ENCODE results near the gene STAT3. TPM values are rescaled to one million over a fixed set of nuclear protein-coding genes. Genes with fewer than 3 reads are reported as not detected.
"Not testable (repeated sequence)": the region's sequence is repeated elsewhere in the genome, so short reads cannot be mapped to it uniquely, and the experiment has no call there.

The STAT3 gene
- total RNA-seq, 8 experiments from 2014 or later = 31.4 to 386 (median 106) TPM

DNA sequence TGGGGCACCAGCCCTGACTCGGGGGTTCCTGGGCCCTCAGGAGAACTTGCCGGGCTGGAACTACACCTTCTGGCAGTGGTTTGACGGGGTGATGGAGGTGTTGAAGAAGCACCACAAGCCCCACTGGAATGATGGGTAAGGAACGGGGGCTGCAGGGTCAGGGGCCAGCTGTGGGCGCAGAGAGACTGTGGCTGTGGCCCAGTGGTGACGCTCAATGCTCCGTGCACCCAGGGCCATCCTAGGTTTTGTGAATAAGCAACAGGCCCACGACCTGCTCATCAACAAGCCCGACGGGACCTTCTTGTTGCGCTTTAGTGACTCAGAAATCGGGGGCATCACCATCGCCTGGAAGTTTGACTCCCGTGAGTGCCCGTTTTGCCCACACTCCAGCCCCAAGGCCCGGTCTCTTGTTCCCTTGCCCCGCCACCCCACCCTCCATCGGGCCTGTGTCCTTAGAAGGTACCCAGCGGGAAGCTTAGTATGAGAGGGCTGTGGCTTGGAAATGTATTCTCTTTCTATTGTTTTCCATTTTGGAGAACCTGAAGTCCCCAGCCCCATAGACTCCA lies 80.8 kb downstream of the STAT3 start:
- no peak for ATAC-seq (replicated peaks in 6 of 8)
- in situ Hi-C loops (cut with MboI; ENCODE audit: low pct_unique_long_range_greater_than_20kb in 2 of 9, low sequenced_read_pairs in 9 of 9, unreplicated experiment in 9 of 9) = loop anchor here in 1 of 9 experiments (25.0 kb wide), 1 partner anchor 105 kb away; the partner anchor contains the start of gene CAVIN1
- WGBS, 10 experiments = 94 to 100% (median 100%) methylated on average over 1 to 7 of the region's 19 CpGs; no CpG with 5 or more reads in 6 of the 10 experiments
- Histone ChIP-seq H3K4me1 (replicated peaks in 1 of 2) (peaks cover 23 to 31% of the 10 kb centered on the region in 2 donors), H3K27ac (no peak overlapping the region), H3K4me3 (no peak overlapping the region)

DNA sequence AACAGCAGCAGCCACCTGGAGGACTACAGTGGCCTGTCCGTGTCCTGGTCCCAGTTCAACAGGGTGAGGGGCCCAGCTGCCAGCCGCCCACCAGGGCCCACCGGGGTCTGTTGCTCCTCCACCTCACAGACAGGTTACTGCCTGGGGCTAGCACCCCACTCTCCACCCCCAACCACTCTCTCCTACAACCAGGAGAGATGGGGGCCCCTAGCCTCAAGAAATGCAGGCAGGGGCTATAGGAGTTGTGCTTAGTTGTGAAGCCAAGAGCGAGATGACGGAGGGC lies 81.9 kb downstream of the STAT3 start:
- H3K4me1 ChIP-seq (replicated peaks in 1 of 2) = peaks cover 15 to 19% of the 10 kb centered on the region in 2 donors
- WGBS, 10 experiments = 93 to 100% methylated on average over 1 to 3 of the region's 5 CpGs; no CpG with 5 or more reads in 8 of the 10 experiments
- no peak overlapping the region for H3K4me3 ChIP-seq
- no peak overlapping the region for H3K27ac ChIP-seq
- in situ Hi-C loops (cut with MboI; ENCODE audit: low pct_unique_long_range_greater_than_20kb in 2 of 9, low sequenced_read_pairs in 9 of 9, unreplicated experiment in 9 of 9) = loop anchor here in 1 of 9 experiments (25.0 kb wide), 1 partner anchor 106 kb away; the partner anchor contains the start of gene CAVIN1
- ATAC-seq (replicated peaks in 6 of 8) = no peak

DNA sequence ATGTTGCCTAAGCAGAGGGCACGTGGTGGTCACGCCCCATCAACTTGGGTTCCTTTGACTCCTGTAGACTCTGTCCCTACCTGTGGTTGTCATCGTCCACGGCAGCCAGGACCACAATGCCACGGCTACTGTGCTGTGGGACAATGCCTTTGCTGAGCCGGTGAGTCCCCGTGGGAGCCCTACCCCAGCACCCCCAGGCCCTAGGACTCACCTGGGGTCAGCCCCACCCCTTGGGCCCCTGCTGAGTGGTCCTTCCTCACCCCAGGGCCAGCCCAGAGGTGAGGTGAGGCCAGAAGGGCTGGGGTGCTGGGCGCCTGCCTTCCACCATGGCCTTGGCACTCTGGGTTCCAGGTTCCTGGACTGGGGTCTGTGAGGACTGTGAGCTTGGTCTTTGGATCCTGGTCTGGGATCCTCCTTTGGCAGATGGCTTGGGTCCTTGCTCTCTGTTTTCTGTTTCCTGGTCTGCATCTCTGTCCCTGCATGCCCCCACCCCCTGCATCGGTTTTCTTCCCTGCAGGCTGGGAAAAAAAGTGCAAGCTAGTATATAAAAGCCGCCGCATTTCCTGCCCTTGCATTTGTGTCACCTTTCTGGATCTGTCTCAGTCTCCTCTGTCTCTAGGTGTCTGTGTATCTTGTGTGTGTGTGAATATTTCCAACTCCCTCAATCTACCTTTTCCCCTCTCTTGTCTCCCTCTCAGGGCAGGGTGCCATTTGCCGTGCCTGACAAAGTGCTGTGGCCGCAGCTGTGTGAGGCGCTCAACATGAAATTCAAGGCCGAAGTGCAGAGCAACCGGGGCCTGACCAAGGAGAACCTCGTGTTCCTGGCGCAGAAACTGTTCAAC lies 82.5 kb downstream of the STAT3 start:
- ATAC-seq (replicated peaks in 6 of 8) = no peak
- 57 to 100% (median 85%) methylated on average over 2 to 5 of the region's 18 CpGs; no CpG with 5 or more reads in 3 of the 10 experiments for WGBS, 10 experiments
- in situ Hi-C loops (cut with MboI; ENCODE audit: low pct_unique_long_range_greater_than_20kb in 2 of 9, low sequenced_read_pairs in 9 of 9, unreplicated experiment in 9 of 9) = loop anchor here in 1 of 9 experiments (25.0 kb wide), 1 partner anchor 107 kb away; the partner anchor contains the start of gene CAVIN1
- H3K27ac ChIP-seq = no peak overlapping the region
- H3K4me1 ChIP-seq (replicated peaks in 1 of 2) = peaks cover 9 to 14% of the 10 kb centered on the region in 2 donors
- no peak overlapping the region for H3K4me3 ChIP-seq

DNA sequence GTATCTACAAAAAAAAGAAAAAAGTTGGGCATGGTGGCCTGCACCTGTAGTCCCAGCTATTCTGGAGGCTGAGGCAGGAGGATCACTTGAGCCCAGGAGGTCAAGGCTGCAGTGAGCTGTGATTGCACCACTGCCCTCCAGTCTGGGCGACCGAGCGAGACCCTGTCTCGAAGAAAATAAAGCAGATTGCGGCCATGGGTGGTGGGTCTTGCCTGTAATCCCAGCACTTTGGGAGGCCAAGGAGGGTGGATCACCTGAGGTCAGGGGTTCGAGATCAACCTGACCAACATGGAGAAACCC lies 83.3 kb downstream of the STAT3 start:
- not testable (repeated sequence) for H3K4me1 ChIP-seq (replicated peaks in 1 of 2); ATAC-seq (replicated peaks in 6 of 8); H3K4me3 ChIP-seq; H3K27ac ChIP-seq
- WGBS, 10 experiments = 60 to 100% (median 94%) methylated on average over 1 to 6 of the region's 6 CpGs; no CpG with 5 or more reads in 5 of the 10 experiments
- in situ Hi-C loops (cut with MboI; ENCODE audit: low pct_unique_long_range_greater_than_20kb in 2 of 9, low sequenced_read_pairs in 9 of 9, unreplicated experiment in 9 of 9) = loop anchor here in 1 of 9 experiments (25.0 kb wide), 1 partner anchor 107 kb away; the partner anchor contains the start of gene CAVIN1

DNA sequence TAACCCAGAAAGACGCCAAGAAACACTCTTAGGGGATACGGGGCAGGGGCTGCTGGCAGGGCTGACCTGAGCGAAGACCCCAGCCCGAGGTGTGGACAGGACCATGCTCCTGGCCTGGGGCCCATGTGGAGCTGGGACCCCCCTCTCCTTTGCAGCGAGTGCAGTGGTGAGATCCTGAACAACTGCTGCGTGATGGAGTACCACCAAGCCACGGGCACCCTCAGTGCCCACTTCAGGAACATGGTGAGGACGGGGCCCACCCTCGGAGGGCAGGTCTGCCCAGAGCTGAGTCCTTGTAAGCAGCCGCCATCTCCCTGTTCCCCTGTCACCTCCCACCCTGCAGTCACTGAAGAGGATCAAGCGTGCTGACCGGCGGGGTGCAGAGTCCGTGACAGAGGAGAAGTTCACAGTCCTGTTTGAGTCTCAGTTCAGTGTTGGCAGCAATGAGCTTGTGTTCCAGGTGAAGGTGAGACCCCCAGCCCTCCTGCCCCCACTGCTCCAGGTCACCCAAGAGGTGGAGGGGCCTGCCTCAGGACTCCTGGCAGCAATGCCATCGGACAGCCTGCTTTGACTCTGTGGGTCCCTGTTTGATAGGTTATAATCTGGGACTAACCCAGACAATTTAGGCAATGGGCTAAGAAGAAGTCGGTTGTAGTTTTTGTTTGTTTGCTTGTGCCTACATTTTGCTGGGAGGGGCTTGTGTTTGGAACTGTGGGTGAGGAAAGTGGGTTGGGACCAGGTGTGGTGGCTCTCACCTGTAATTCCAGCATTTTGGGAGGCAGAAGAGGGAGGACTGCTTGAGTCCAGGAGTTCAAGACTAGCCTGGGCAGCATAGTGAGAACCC lies 83.8 kb downstream of the STAT3 start:
- Histone ChIP-seq H3K4me3 (no peak overlapping the region), H3K27ac (no peak overlapping the region), H3K4me1 (replicated peaks in 1 of 2) (peaks cover 0 to 5% of the 10 kb centered on the region in 2 donors)
- no peak for ATAC-seq (replicated peaks in 6 of 8)
- in situ Hi-C loops (cut with MboI; ENCODE audit: low pct_unique_long_range_greater_than_20kb in 2 of 9, low sequenced_read_pairs in 9 of 9, unreplicated experiment in 9 of 9) = loop anchor here in 1 of 9 experiments (25.0 kb wide), 1 partner anchor 108 kb away; the partner anchor contains the start of gene CAVIN1
- 58 to 100% (median 88%) methylated on average over 1 to 9 of the region's 16 CpGs; no CpG with 5 or more reads in 5 of the 10 experiments for WGBS, 10 experiments

DNA sequence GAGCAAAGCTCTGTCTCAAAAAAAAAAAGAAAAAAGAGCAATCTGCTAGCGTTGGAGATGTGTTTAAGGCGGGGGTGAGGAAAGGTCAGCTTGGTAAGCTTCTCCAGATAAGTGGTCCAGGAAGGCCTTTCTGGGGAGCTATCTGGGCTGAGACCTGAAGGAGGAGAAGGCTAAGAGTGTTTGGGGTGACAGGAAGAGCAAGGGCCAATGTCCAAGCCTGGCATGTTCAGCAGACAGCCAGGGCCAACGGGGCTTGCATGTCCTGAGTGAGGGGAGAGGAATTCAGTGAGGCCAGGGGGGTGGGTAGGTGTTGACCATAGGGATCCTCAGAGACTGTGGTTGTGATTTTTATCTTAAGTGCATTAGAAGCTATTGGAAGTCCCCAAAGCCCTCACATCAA lies 84.5 kb downstream of the STAT3 start:
- peaks cover 0 to 5% of the 10 kb centered on the region in 2 donors for H3K4me1 ChIP-seq (replicated peaks in 1 of 2)
- in situ Hi-C loops (cut with MboI; ENCODE audit: low pct_unique_long_range_greater_than_20kb in 2 of 9, low sequenced_read_pairs in 9 of 9, unreplicated experiment in 9 of 9) = loop anchor here in 1 of 9 experiments (25.0 kb wide), 1 partner anchor 109 kb away; the partner anchor contains the start of gene CAVIN1
- 67 to 100% (median 77%) methylated on average over 1 to 2 of the region's 3 CpGs; no CpG with 5 or more reads in 4 of the 10 experiments for WGBS, 10 experiments
- no peak overlapping the region for H3K4me3 ChIP-seq
- ATAC-seq (replicated peaks in 6 of 8) = no peak
- H3K27ac ChIP-seq = no peak overlapping the region

DNA sequence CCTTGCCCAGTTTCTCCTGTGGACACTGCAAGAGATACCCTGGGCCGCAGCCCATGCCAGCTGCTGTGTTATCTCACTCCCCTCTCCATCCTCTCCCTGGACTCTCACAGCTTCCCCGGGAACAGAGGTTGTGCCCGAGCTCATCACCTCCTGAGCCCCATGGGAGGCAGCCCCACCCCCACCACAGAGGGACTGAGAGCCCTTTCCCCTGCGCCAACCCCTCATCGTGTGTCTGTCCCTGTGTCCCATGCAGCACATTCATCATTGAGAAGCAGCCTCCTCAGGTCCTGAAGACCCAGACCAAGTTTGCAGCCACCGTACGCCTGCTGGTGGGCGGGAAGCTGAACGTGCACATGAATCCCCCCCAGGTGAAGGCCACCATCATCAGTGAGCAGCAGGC lies 87.2 kb downstream of the STAT3 start:
- in situ Hi-C loops (cut with MboI; ENCODE audit: low pct_unique_long_range_greater_than_20kb in 2 of 9, low sequenced_read_pairs in 9 of 9, unreplicated experiment in 9 of 9) = loop anchor here in 1 of 9 experiments (25.0 kb wide), 1 partner anchor 111 kb away; the partner anchor contains the start of gene CAVIN1
- ATAC-seq (replicated peaks in 6 of 8) = no peak
- Histone ChIP-seq H3K4me1 (replicated peaks in 1 of 2) (peaks cover 0 to 8% of the 10 kb centered on the region in 2 donors), H3K27ac (no peak overlapping the region), H3K4me3 (no peak overlapping the region)
- 80 to 91% methylated on average over 1 to 4 of the region's 9 CpGs; no CpG with 5 or more reads in 8 of the 10 experiments for WGBS, 10 experiments

DNA sequence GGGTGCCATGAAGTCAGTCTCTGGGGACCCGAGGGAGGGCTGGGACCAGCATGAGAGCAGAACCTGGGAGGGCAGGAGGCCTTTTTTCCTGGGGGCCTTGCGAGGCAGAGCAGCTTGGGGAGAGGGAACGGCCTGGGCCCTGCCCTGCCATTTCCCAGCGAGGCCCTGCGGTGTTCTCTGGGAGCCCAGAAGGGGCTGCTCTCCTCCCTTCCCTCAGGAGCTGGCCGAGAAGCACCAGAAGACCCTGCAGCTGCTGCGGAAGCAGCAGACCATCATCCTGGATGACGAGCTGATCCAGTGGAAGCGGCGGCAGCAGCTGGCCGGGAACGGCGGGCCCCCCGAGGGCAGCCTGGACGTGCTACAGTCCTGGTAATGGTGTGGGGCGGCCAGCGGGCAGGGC lies 88.3 kb downstream of the STAT3 start:
- in situ Hi-C loops (cut with MboI; ENCODE audit: low pct_unique_long_range_greater_than_20kb in 2 of 9, low sequenced_read_pairs in 9 of 9, unreplicated experiment in 9 of 9) = loop anchor here in 1 of 9 experiments (25.0 kb wide), 1 partner anchor 112 kb away; the partner anchor contains the start of gene CAVIN1
- H3K4me3 ChIP-seq; H3K27ac ChIP-seq; H3K4me1 ChIP-seq (replicated peaks in 1 of 2): not testable (repeated sequence)
- peak in 5 of 8 experiments; percentile 32 to 58 (median 52) for ATAC-seq (replicated peaks in 6 of 8)
- WGBS, 10 experiments = no CpG with 5 or more reads among the region's 17 CpGs

DNA sequence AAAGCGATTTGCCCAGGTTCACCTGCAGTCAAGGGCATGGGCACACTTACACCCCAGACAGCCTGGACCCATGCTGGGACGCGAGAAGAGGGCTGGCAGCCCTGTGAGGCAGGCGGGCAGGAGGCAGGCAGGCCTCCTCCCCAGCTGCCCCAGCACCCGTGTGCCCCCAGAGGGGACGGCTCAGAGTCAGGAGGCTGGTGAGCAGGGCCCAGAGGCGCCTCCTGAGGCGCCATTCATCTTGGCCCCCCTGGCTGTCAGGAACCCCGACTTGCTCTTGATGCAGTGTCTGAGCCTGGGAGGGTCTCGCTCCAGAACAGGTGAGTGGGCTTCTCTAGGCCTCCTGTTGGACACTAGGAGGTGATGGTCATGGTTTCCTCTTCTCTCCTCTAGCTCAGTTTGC lies 88.9 kb downstream of the STAT3 start:
- H3K27ac ChIP-seq; in situ Hi-C loops (cut with MboI; ENCODE audit: low pct_unique_long_range_greater_than_20kb in 2 of 9, low sequenced_read_pairs in 9 of 9, unreplicated experiment in 9 of 9); H3K4me3 ChIP-seq; H3K4me1 ChIP-seq (replicated peaks in 1 of 2): not testable (repeated sequence)
- no CpG with 5 or more reads among the region's 10 CpGs for WGBS, 10 experiments
- peak in 4 of 8 experiments; percentile 4 to 8 (median 5) for ATAC-seq (replicated peaks in 6 of 8)

DNA sequence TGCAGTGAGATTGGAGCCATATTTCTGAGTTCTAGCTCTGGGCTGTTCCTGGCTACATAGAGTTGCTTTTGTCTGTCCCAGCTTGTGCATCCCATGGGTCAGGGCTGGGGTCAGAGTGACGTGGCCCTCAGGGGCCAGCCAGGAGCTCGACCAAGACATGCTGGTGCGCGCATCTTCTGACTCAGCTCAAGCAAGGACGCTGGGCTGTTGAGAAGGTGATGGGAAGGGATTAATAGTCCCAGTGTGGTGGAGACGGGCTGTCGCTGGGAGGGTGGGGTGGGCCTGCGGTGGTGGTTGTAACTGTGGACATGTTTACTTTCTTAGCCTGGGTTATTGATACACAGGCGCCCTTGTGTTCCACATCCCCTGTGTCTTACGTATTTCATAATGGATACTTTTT lies 90.5 kb downstream of the STAT3 start:
- not testable (repeated sequence) for ATAC-seq (replicated peaks in 6 of 8); H3K4me3 ChIP-seq

DNA sequence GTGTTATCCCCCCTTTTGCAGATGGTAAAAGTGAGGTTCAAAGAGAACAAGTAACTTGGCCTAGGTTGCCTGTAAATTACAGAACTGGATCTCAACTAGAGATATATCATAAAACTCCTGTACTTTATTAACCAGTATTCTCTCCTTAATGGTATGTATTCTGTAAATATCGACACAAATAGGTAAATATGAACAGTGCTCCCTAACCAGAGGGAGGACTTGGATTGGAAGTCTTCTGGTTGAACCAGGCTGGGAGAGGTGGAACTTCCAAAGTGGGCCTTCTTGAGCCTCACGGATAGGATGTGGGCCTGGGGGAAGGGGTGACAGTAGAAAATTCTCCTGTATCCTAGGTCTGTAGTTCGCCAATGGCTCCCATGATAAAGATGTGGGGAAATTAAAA lies 92.2 kb downstream of the STAT3 start:
- Histone ChIP-seq H3K4me3 (no peak overlapping the region), H3K4me1 (replicated peaks in 1 of 2) (peaks cover 0 to 9% of the 10 kb centered on the region in 2 donors), H3K27ac (no peak overlapping the region)
- in situ Hi-C loops (cut with MboI; ENCODE audit: low pct_unique_long_range_greater_than_20kb in 2 of 9, low sequenced_read_pairs in 9 of 9, unreplicated experiment in 9 of 9) = no loop called here
- WGBS, 10 experiments = 54 to 100% (median 83%) methylated on average over 2 to 3 of the region's 3 CpGs; no CpG with 5 or more reads in 3 of the 10 experiments
- no peak for ATAC-seq (replicated peaks in 6 of 8)

More for the DNA sequence above, 90.5 kb downstream of the STAT3 start:
- in situ Hi-C loops (cut with MboI; ENCODE audit: low pct_unique_long_range_greater_than_20kb in 2 of 9, low sequenced_read_pairs in 9 of 9, unreplicated experiment in 9 of 9); H3K4me1 ChIP-seq (replicated peaks in 1 of 2); H3K27ac ChIP-seq: not testable (repeated sequence)
- WGBS, 10 experiments = 60 to 100% methylated on average over 1 of the region's 10 CpGs; no CpG with 5 or more reads in 8 of the 10 experiments

Data from motor neuron (in vitro differentiated cells).